Neural crest cell (in vitro differentiated cells): Measurements from ENCODE around the gene PUM1. TPM values are rescaled to one million over a fixed set of nuclear protein-coding genes. Genes with fewer than 3 reads are reported as not detected.
A peak's percentile ranks its signal among the peaks of the same experiment; 100 is the strongest.

Source experiments
- DNase-seq: peaks from one replicate; pipeline ENCODE4 v3.0.0; 2021; ENCODE audit warnings: low read depth, mixed read lengths, low spot score
- H3K27ac Mint-ChIP-seq: one replicate; pipeline ENCODE4 v1.8.0; 2021; ENCODE audit warnings: mild to moderate bottlenecking, mixed read lengths; ENCODE audit not compliant: unreplicated experiment
- H3K27me3 Mint-ChIP-seq: 2 replicates; pipeline ENCODE4 v1.8.0; 2021; ENCODE audit warnings: low read depth, mild to moderate bottlenecking, mixed read lengths
- H3K36me3 Mint-ChIP-seq: 2 replicates; pipeline ENCODE4 v1.8.0; 2021; ENCODE audit warnings: low read depth, mild to moderate bottlenecking, mixed read lengths
- H3K4me1 Mint-ChIP-seq: 2 replicates; pipeline ENCODE4 v1.8.0; 2021; ENCODE audit warnings: mixed read lengths
- H3K4me3 Mint-ChIP-seq: one replicate; pipeline ENCODE4 v1.8.0; 2021; ENCODE audit warnings: mild to moderate bottlenecking, mixed read lengths
- H3K9me3 Mint-ChIP-seq: 2 replicates; pipeline ENCODE4 v1.8.0; 2021; ENCODE audit warnings: mixed read lengths
- total RNA-seq: library from RNA; stranded (reverse); gene quantifications from 2 replicates; pipeline ENCODE4 v1.2.1, GENCODE V29; 2021
- TF ChIP-seq, protein P1 (sequence below): fragments of 200-600 bp; sonication (generic); conservative IDR thresholded peaks from 2 replicates; pipeline ENCODE4 v1.5.0; 2021; ENCODE audit warnings: antibody characterized with exemption, mild to moderate bottlenecking

The PUM1 gene
- total RNA-seq, 1 donor from 2014 or later = 164 TPM

DNA sequence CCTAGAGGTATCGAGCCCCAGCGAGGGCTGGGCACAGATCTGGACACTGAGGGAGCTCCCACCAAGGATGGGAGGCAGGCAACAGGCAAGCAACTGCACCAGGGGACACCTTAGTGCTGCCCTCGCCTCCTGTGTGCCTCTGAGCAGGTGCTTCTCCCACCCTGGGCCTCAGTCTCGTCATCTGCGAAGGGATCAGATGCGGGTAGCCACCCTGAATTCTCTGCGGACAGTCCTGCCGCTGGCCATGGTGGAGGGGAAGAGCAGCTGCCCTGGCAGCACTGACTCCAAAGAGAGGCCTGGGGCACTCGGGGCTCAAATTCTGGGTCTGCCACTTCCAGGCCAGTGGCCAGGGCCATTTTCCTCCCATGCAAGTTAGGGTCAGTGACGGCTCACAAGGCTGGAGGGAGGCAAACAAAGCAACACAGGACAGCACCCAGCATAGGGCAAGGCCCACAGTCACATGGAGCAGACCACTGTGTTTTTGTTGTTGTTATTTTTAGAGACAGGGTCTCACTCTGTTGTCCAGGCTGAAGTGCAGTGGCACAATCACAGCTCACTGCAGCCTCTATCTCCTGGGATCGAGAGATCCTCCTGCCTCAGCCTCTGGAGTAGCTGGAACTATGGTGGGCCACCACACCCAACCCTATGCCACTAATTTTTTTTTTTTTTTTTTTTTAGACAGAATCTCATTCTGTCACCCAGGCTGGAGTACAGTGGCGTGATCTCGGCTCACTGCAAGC, 149.9 kb downstream of the PUM1 start:
- no peaks in the 10 kb centered on the region for H3K27me3 Mint-ChIP-seq
- H3K9me3 Mint-ChIP-seq = no peaks in the 10 kb centered on the region
- H3K4me1 Mint-ChIP-seq = peaks cover 29% of the 10 kb centered on the region
- no peak overlapping the region for H3K4me3 Mint-ChIP-seq
- no peaks in the 10 kb centered on the region for H3K36me3 Mint-ChIP-seq
- TF ChIP-seq, protein P1, sequence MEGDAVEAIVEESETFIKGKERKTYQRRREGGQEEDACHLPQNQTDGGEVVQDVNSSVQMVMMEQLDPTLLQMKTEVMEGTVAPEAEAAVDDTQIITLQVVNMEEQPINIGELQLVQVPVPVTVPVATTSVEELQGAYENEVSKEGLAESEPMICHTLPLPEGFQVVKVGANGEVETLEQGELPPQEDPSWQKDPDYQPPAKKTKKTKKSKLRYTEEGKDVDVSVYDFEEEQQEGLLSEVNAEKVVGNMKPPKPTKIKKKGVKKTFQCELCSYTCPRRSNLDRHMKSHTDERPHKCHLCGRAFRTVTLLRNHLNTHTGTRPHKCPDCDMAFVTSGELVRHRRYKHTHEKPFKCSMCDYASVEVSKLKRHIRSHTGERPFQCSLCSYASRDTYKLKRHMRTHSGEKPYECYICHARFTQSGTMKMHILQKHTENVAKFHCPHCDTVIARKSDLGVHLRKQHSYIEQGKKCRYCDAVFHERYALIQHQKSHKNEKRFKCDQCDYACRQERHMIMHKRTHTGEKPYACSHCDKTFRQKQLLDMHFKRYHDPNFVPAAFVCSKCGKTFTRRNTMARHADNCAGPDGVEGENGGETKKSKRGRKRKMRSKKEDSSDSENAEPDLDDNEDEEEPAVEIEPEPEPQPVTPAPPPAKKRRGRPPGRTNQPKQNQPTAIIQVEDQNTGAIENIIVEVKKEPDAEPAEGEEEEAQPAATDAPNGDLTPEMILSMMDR = no peak
- no peak for DNase-seq
- peak overlapping the region; percentile 67 for H3K27ac Mint-ChIP-seq

DNA sequence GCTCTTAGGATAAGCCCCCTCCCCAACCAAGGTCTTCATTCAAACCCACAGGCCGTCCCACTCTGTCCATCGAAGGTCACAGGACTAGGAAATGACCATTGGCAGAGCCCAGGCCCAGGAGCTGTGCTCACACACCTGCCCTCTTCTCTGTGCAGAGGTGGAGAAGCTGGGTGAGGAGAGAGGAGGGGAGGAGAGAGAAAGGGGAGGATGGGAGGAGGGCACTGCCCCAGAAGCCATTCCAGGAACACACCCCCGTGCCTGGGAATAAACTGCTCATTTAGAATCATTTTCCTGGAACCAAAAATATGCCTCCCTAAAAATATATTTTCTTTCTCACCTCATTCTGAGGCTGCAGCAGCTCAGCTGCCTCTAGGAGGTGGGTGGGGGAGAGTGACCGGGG, 150.6 kb downstream of the PUM1 start:
- DNase-seq = no peak
- Mint-ChIP-seq H3K4me1 (peaks cover 34% of the 10 kb centered on the region), H3K36me3 (no peaks in the 10 kb centered on the region), H3K9me3 (no peaks in the 10 kb centered on the region), H3K27ac (no peak overlapping the region), H3K27me3 (no peaks in the 10 kb centered on the region), H3K4me3 (no peak overlapping the region)
- TF ChIP-seq, protein P1 = no peak

DNA sequence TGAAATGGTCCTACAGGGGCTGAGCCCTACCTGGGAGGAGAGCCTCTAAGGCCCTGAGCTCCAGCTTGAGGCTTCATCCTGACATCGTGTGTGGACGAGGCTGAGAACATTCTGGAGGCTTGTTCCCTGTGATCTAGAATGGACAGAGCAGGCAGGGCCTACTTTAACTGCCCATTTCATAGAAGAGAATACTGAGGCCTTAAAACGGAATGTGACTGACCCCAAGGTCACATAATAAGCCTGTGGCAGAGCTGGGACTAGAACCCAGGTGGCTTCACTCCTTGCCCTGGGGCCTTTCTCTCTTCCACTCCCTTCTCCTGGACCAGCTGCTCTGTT, 151.0 kb downstream of the PUM1 start:
- Mint-ChIP-seq H3K27me3 (no peaks in the 10 kb centered on the region), H3K36me3 (no peaks in the 10 kb centered on the region), H3K4me3 (no peak overlapping the region), H3K4me1 (peaks cover 38% of the 10 kb centered on the region), H3K9me3 (no peaks in the 10 kb centered on the region), H3K27ac (no peak overlapping the region)
- TF ChIP-seq, protein P1 = no peak
- no peak for DNase-seq

DNA sequence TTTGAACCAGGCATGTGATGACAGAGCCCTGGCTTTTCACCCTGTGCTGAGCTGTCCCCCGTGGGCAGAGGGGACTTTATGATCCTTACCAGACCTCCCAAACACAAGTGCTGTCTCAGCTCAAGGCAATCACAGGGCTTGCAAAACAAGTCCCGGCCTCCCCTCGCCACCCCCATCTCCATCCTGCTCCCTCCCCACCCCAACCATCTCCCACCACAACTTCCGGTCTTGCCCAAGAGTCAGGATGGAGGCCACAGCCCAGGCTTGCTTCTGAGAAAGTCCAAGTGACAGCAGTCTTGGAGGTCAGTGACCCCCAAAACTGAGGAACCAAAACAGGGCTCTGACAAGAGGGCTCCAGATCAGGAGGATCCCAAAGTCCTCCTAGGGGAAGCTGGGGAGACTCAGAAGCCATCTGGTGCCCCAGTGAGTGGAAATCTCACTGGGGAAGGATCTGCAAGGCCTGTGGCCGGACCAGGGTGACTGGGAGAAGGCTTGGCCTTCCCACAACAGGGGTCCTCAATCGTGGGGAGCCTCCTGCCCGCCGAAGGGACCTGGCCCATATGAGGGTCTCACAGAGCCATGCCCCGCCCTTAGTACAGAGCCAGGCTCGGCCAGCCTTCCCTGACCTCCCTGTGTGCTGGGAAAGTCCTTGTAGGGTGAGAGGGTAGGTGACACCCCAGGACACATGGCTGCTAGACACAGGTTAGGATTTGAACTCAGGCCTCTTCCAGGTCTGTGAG, 152.4 kb downstream of the PUM1 start:
- no peaks in the 10 kb centered on the region for H3K36me3 Mint-ChIP-seq
- H3K27ac Mint-ChIP-seq = peak overlapping the region; percentile 87
- TF ChIP-seq, protein P1 = no peak
- H3K4me1 Mint-ChIP-seq = peaks cover 40% of the 10 kb centered on the region
- H3K9me3 Mint-ChIP-seq = no peaks in the 10 kb centered on the region
- H3K27me3 Mint-ChIP-seq = no peaks in the 10 kb centered on the region
- DNase-seq = no peak
- H3K4me3 Mint-ChIP-seq = no peak overlapping the region

DNA sequence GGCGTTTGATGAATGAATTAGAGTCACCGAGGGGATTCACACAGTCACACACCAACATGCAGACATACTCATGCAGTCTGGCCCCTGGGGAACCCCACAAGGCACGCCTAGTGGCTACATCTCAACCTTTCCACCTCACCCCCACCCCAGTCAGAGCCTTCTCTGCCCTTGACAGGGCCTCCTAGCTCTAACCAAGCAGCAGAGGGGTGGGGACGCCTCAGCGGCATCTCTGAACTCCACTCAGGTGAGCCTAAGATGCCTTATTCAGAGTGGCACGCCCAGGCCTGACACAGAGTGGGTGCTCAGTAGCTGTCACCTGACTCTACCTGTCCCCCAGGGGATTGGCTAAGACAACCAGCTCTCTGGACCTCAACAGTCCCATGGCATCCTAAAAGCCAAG, 153.3 kb downstream of the PUM1 start:
- no peaks in the 10 kb centered on the region for H3K27me3 Mint-ChIP-seq
- H3K36me3 Mint-ChIP-seq = no peaks in the 10 kb centered on the region
- H3K9me3 Mint-ChIP-seq = no peaks in the 10 kb centered on the region
- H3K4me3 Mint-ChIP-seq = no peak overlapping the region
- no peak overlapping the region for H3K27ac Mint-ChIP-seq
- no peak for DNase-seq
- H3K4me1 Mint-ChIP-seq = peaks cover 39% of the 10 kb centered on the region
- TF ChIP-seq, protein P1 = no peak
